GM12878 (cell line): ENCODE measurements around the gene SWI5. TPM values are rescaled to one million over a fixed set of nuclear protein-coding genes. Genes with fewer than 3 reads are reported as not detected.
A peak's percentile ranks its signal among the peaks of the same experiment; 100 is the strongest.

Experiments used
- ATAC-seq: fragments of 200-7000 bp; cut with Tn5 transposase; 3 replicates; pipeline ENCODE4 v1.9.1; 2020; ENCODE audit warnings: mild to moderate bottlenecking, moderate library complexity
- BruUV-seq: library from RNA; stranded (reverse); fragments of 400-500 nt; replicated peaks from 2 replicates; lab custom pipeline; 2021; lab: Mats Ljungman, UMichigan
- CTCF ChIA-PET: fragments of 300-600 bp; sonication (Branson Sonifier 250); formaldehyde crosslinking; extraction: SDS; loops from one replicate; lab custom pipeline; 2021; ENCODE audit warnings: inconsistent platforms; lab: Yijun Ruan, JAX
- POLR2A ChIA-PET: fragments of 350-600 bp; formaldehyde crosslinking; extraction: SDS; loops from one replicate; lab custom pipeline; 2021; ENCODE audit warnings: inconsistent platforms; lab: Charles Lee
- RAD21 ChIA-PET: fragments of 300-600 bp; sonication (Branson Sonifier 250); formaldehyde crosslinking; loops from one replicate; lab custom pipeline; 2023; ENCODE audit warnings: antibody characterized with exemption; ENCODE audit not compliant: unreplicated experiment; lab: Charles Lee
- SMC1A ChIA-PET: fragments of 300-600 bp; sonication (Branson Sonifier 250); formaldehyde crosslinking; loops from one replicate; lab custom pipeline; 2023; ENCODE audit not compliant: unreplicated experiment, uncharacterized antibody; lab: Charles Lee
- DNase-seq: peaks from one replicate; pipeline ENCODE4 v3.0.0-alpha.2; 2011; ENCODE audit warnings: low read depth, low spot score
- FAIRE-seq: peaks from 3 replicates; lab custom pipeline; 2011; peaks lifted over from hg19 to GRCh38; lab: Jason Lieb, UNC
- H2AFZ ChIP-seq: 2 replicates; pipeline ENCODE4 v1.6.0; 2011; ENCODE audit warnings: low read depth, low read length, control low read depth; ENCODE audit not compliant: control insufficient read depth
- H3K27ac ChIP-seq: 2 replicates; pipeline ENCODE4 v1.5.1; 2011; ENCODE audit warnings: control low read depth; ENCODE audit not compliant: control insufficient read depth, insufficient read depth
- H3K27me3 ChIP-seq, 2 experiments: replicated peaks in 1 of 2; 2 replicates each; pipeline versions ENCODE4 v1.6.0 to v1.6.1; 2011; ENCODE audit warnings: low read length in 1 of 2; ENCODE audit not compliant: control insufficient read depth in 2 of 2, insufficient read depth in 2 of 2
- H3K36me3 ChIP-seq, 2 experiments: 2 replicates each; pipeline ENCODE4 v1.5.1; 2011; ENCODE audit warnings: low read length in 1 of 2; ENCODE audit not compliant: control insufficient read depth in 2 of 2, insufficient read depth in 2 of 2
- H3K4me1 ChIP-seq: 2 replicates; pipeline ENCODE4 v1.6.1; 2011; ENCODE audit warnings: mild to moderate bottlenecking, low read length, moderate library complexity, mixed read lengths; ENCODE audit not compliant: control insufficient read depth, insufficient read depth
- H3K4me2 ChIP-seq: 2 replicates; pipeline ENCODE4 v1.6.0; 2011; ENCODE audit warnings: control low read depth; ENCODE audit not compliant: control insufficient read depth, insufficient read depth
- H3K4me3 ChIP-seq: fragments of 200-600 bp; sonication (generic); 2 replicates; pipeline ENCODE4 v1.5.1; 2016
- H3K79me2 ChIP-seq: 2 replicates; pipeline ENCODE4 v1.6.0; 2011; ENCODE audit warnings: low read length; ENCODE audit not compliant: control insufficient read depth, insufficient read depth
- H3K9ac ChIP-seq: 2 replicates; pipeline ENCODE4 v1.8.0; 2011; ENCODE audit warnings: low read length, control low read depth, mixed read lengths; ENCODE audit not compliant: control insufficient read depth, insufficient read depth
- H3K9me3 ChIP-seq: replicated peaks from 3 replicates; pipeline ENCODE4 v1.5.1; 2011; ENCODE audit warnings: mild to moderate bottlenecking, low read length; ENCODE audit not compliant: control insufficient read depth, insufficient read depth
- H4K20me1 ChIP-seq: 2 replicates; pipeline ENCODE4 v1.6.0; 2011; ENCODE audit not compliant: control insufficient read depth, insufficient read depth
- CREM ChIP-seq: IDR thresholded peaks from 2 replicates; pipeline ENCODE4 v1.6.1; 2014; ENCODE audit warnings: antibody characterized with exemption, low read depth
- IKZF2 ChIP-seq, 2 experiments: fragments of 450-650 bp; IDR thresholded peaks; 2 replicates each; pipeline ENCODE4 v1.6.1; 2017; ENCODE audit warnings: mild to moderate bottlenecking in 2 of 2, moderate library complexity in 2 of 2
- RBBP5 ChIP-seq: fragments of 200-600 bp; sonication (generic); conservative IDR thresholded peaks from 2 replicates; pipeline ENCODE4 v1.6.1; 2016
- REST ChIP-seq: IDR thresholded peaks from 2 replicates; pipeline ENCODE4 v1.6.1; 2012; ENCODE audit warnings: mild to moderate bottlenecking, low read depth, low read length
- SMAD1 ChIP-seq: fragments of 450-650 bp; IDR thresholded peaks from 2 replicates; pipeline ENCODE4 v1.6.1; 2018; ENCODE audit warnings: mild to moderate bottlenecking, low read depth; ENCODE audit not compliant: partially characterized antibody
- WGBS: methylation state at CpG from one replicate; pipeline ENCODE4 v1.1.6; 2016; ENCODE audit warnings: low lambda C conversion rate; ENCODE audit not compliant: insufficient replicate concordance, insufficient coverage; ENCODE audit errors: missing lambda C conversion rate; 5-methylcytosine and 5-hydroxymethylcytosine counted together
- in situ Hi-C: fragments of 300-500 bp; cut with MboI; formaldehyde crosslinking; loops from 9 replicates; pipeline ENCODE4 v1.14.3; 2018; ENCODE audit warnings: mixed read lengths
- intact Hi-C: fragments of 100-400 bp; cut with micrococcal nuclease; formaldehyde crosslinking; loops from one replicate; pipeline ENCODE4 v1.14.2; 2022; ENCODE audit not compliant: unreplicated experiment
- polyA plus RNA-seq, 11 experiments: library from polyadenylated mRNA; depleted of rRNA in 4 of 11; unstranded in 6 of 11; stranded (reverse) in 5 of 11; fragments of >200 nt; fragmentation: Nextera tagmentation in 4 of 11; fragmentation: Illumina TruSeq in 1 of 11; extraction: Ambion mirVana in 4 of 11; extraction: Trizol in 1 of 11; gene quantifications; 1 replicate in 1 of 11; 2 replicates in 10 of 11; pipeline versions ENCODE4 v1.2.1 to v1.2.3, GENCODE V29; 2011 to 2016; ENCODE audit warnings: inconsistent platforms in 2 of 11, missing spikeins in 2 of 11, low read depth in 1 of 11
- total RNA-seq, 4 experiments: library from RNA; depleted of rRNA in 3 of 4; stranded (reverse); fragments of >200 nt in 3 of 4; fragmentation: Illumina TruSeq in 1 of 4; extraction: Trizol in 1 of 4; gene quantifications; 2 replicates each; pipeline versions ENCODE4 v1.2.1 to v1.2.3, GENCODE V29; 2013 to 2021

SWI5 gene
- total and polyA plus RNA-seq, 10 of the 15 experiments (the other 5 are each of a cell fraction or from before 2014, with no cell fraction given) = 13.3 to 36.2 (median 18.1) TPM

- TF ChIP-seq CREM = no peak
- TF ChIP-seq SMAD1 = no peak
- no peak for TF ChIP-seq RBBP5
- TF ChIP-seq REST = no peak
- TF ChIP-seq IKZF2 (IDR thresholded peaks at IDR 0.05) = no peak
- Histone ChIP-seq H3K4me1 (peaks cover 6% of the 10 kb centered on the region), H3K27me3 (no peaks in the 10 kb centered on the region), H3K9ac (peak overlapping the region; percentile 65), H3K9me3 (no peaks in the 10 kb centered on the region), H3K4me3 (peak overlapping the region; percentile 96), H4K20me1 (no peaks in the 10 kb centered on the region), H3K79me2 (peaks cover 29% of the 10 kb centered on the region), H3K36me3 (peaks cover 1 to 8% of the 10 kb centered on the region in 2 experiments), H2AFZ (peak overlapping the region; percentile 95), H3K27ac (peak overlapping the region; percentile 45), H3K4me2 (peak overlapping the region; percentile 72)
- WGBS = 15% methylated on average over 16 of the region's 16 CpGs
- SMC1A ChIA-PET = no interaction called here
- BruUV-seq = TSS peak; percentile 76
- DNase-seq = no peak
- CTCF ChIA-PET = interaction anchor here (1.3 to 2.6 kb wide), 4 partner anchors 8 to 39 kb away, joined by 3 to 8 read pairs (median 4); no protein-coding TSS in a partner anchor
- ATAC-seq = peak; percentile 6
- no peak for FAIRE-seq
- in situ Hi-C loops = no loop called here
- POLR2A ChIA-PET = interaction anchor here (0.6 kb wide), 1 partner anchor 54 kb away, joined by 4 read pairs; no protein-coding TSS in a partner anchor
- RAD21 ChIA-PET = no interaction called here
- intact Hi-C loops = no loop called here
These were observed 47.2 kb downstream of the SWI5 start for GRCh38 chr9:128323212-128323730.
